Esophagus muscularis mucosa (tissue), 4 donors: Measurements from ENCODE around the gene SLCO2A1.

Experiments used
- EP300 ChIP-seq: sonication (generic); formaldehyde crosslinking; IDR thresholded peaks from one replicate; pipeline ENCODE4 v1.6.1; 2017; ENCODE audit warnings: antibody characterized with exemption
- POLR2A ChIP-seq: fragments of 450-650 bp; IDR thresholded peaks from one replicate; pipeline ENCODE4 v1.6.1; 2017; ENCODE audit warnings: antibody characterized with exemption, moderate library complexity, mild to moderate bottlenecking, low read depth
- TF ChIP-seq, protein P1 (sequence below), 3 experiments: fragments of 200-600 bp in 2 of 3; fragments of 450-650 bp in 1 of 3; sonication (generic) in 2 of 3; IDR thresholded peaks; one replicate each; pipeline ENCODE4 v1.5.1; 2017 to 2019; ENCODE audit warnings: antibody characterized with exemption in 3 of 3, mild to moderate bottlenecking in 2 of 3, moderate library complexity in 1 of 3

DNA sequence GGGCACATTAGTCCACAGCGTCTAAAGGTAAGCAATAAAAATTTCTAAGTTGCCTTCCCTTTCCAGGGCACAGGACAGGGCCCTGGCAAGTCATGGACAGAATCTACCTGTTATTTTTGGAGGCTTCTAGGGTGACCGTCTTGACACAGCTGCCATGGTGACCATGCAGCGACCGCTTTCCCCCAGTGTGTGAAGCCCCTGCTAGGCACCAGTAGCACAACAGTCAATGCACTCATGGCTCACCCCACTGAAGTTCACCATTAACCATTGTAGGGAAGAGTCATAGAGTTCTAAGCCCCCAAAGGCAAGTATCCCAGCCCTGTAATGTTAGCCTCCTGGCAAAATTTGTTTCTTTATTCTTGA, 43.8 kb upstream of the SLCO2A1 start:
- TF ChIP-seq POLR2A (no peak), EP300 (no peak)
- TF ChIP-seq, protein P1, sequence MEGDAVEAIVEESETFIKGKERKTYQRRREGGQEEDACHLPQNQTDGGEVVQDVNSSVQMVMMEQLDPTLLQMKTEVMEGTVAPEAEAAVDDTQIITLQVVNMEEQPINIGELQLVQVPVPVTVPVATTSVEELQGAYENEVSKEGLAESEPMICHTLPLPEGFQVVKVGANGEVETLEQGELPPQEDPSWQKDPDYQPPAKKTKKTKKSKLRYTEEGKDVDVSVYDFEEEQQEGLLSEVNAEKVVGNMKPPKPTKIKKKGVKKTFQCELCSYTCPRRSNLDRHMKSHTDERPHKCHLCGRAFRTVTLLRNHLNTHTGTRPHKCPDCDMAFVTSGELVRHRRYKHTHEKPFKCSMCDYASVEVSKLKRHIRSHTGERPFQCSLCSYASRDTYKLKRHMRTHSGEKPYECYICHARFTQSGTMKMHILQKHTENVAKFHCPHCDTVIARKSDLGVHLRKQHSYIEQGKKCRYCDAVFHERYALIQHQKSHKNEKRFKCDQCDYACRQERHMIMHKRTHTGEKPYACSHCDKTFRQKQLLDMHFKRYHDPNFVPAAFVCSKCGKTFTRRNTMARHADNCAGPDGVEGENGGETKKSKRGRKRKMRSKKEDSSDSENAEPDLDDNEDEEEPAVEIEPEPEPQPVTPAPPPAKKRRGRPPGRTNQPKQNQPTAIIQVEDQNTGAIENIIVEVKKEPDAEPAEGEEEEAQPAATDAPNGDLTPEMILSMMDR (IDR thresholded peaks at IDR 0.05) = no peak
